Mucosa of descending colon (tissue), 3 donors: ENCODE measurements around the gene PARD3B. TPM values are rescaled to one million over a fixed set of nuclear protein-coding genes. Genes with fewer than 3 reads are reported as not detected.

Experiments
- ATAC-seq: fragments of 200-7000 bp; cut with Tn5 transposase; one replicate; pipeline ENCODE4 v1.9.1; 2020; ENCODE audit warnings: mild to moderate bottlenecking, moderate library complexity
- DNase-seq, 3 donors: peaks; one replicate each; pipeline ENCODE4 v3.0.0-alpha.2; 2020
- H3K36me3 ChIP-seq: fragments of 200-600 bp; one replicate; pipeline ENCODE4 v1.8.0; 2021; ENCODE audit warnings: low read depth, mild to moderate bottlenecking
- H3K4me1 ChIP-seq: fragments of 200-600 bp; one replicate; pipeline ENCODE4 v1.8.0; 2021; ENCODE audit warnings: low read depth, mild to moderate bottlenecking
- H3K4me3 ChIP-seq: fragments of 200-600 bp; one replicate; pipeline ENCODE4 v1.8.0; 2021; ENCODE audit warnings: mild to moderate bottlenecking
- H3K9me3 ChIP-seq: fragments of 200-600 bp; one replicate; pipeline ENCODE4 v1.8.0; 2021; ENCODE audit warnings: mild to moderate bottlenecking
- intact Hi-C, 2 donors: fragments of 100-400 bp; cut with DNase I in 1 of 2; cut with micrococcal nuclease in 1 of 2; formaldehyde crosslinking; loops; one replicate each; pipeline versions ENCODE4 v1.11.0 to v1.11.1; 2022; cut with DNase I, micrococcal nuclease
- total RNA-seq, 3 donors: library from RNA; stranded (reverse); fragmentation: NEBNext Ultra II Directional in 2 of 3; extraction: Animal tissue kit (Norgen Biotek cat#: 25700) in 2 of 3; gene quantifications; one replicate each; pipeline versions ENCODE4 v1.2.1 to v1.2.4, GENCODE V29; 2021 to 2023
- TF ChIP-seq, protein P1 (sequence below): fragments of 200-600 bp; IDR thresholded peaks from one replicate; pipeline ENCODE4 v1.8.0; 2022; ENCODE audit warnings: antibody characterized with exemption, mild to moderate bottlenecking
- donor health status: DM: no; HTN: no; CAD: no; lungs with moderate emphysema.
- donor health status: DM: no; HTN: no; CAD: no.
- donor health status: DM: no; HTN: yes; CAD: no.

The PARD3B gene
- total RNA-seq, 3 donors from 2014 or later = 21.1 to 56.8 (median 44.0) TPM

DNA sequence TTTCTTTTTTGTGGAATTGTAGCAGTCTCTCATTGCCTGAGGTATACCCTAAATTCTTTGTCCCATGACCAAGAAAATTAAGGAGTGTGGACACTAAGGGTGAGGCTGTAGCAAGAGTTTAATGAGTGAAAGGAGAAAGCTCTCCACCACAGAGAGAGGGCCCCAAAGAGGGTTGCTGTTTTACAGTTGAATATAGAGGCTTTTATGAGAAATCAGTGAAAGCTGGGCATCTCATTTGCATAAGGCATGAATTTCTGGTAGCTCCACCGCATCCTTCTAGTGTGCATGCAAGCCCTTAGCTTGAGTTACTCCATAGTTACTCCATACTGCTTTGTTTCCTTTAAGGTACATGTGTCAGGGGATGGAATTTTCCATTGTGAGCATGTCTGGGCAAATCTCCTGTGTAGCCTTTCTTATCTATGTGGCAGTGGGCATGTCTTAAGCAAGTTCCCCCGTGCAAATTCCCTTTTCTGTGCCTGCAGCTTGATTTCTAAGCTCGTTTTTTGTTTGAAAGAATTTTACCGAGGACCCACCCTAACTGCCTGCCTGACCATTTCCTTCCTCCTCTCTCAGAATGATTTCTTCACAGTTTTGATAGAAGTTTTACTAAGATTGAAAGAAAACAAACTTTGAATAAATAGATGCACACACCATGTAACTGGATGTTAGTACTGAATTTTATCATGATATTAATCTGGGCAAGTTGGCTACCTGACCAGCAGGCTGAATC, 218.9 kb downstream of the PARD3B start:
- no peak for ATAC-seq

DNA sequence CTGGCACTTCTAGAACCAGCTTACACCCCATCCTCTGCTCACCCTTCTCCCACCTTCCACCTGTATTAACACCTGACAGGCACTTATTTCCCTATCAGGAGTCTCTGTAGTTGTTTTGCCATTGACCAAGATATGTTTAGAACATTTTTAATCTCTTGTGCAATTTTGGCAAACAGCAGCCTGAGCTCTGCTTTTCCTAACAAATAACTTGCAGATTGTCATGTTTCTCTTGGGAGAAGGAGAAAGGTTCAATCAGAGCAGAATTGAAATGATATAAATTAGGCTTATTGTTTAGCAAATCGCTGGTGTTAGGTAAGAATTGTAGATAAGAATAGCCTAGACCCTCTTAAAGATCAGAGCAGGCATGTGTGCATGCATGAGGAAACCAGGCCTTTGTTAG, 225.5 kb downstream of the PARD3B start:
- H3K4me1 ChIP-seq = no peaks in the 10 kb centered on the region
- no peaks in the 10 kb centered on the region for H3K36me3 ChIP-seq
- TF ChIP-seq, protein P1, sequence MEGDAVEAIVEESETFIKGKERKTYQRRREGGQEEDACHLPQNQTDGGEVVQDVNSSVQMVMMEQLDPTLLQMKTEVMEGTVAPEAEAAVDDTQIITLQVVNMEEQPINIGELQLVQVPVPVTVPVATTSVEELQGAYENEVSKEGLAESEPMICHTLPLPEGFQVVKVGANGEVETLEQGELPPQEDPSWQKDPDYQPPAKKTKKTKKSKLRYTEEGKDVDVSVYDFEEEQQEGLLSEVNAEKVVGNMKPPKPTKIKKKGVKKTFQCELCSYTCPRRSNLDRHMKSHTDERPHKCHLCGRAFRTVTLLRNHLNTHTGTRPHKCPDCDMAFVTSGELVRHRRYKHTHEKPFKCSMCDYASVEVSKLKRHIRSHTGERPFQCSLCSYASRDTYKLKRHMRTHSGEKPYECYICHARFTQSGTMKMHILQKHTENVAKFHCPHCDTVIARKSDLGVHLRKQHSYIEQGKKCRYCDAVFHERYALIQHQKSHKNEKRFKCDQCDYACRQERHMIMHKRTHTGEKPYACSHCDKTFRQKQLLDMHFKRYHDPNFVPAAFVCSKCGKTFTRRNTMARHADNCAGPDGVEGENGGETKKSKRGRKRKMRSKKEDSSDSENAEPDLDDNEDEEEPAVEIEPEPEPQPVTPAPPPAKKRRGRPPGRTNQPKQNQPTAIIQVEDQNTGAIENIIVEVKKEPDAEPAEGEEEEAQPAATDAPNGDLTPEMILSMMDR = no peak
- ATAC-seq = no peak
- no peak for DNase-seq
- H3K9me3 ChIP-seq = no peaks in the 10 kb centered on the region
- H3K4me3 ChIP-seq = no peak overlapping the region
- intact Hi-C loops = no loop called here

More for the DNA sequence above, 218.9 kb downstream of the PARD3B start:
- Histone ChIP-seq H3K4me1 (no peaks in the 10 kb centered on the region), H3K4me3 (no peak overlapping the region), H3K9me3 (peaks cover 16% of the 10 kb centered on the region), H3K36me3 (no peaks in the 10 kb centered on the region)
- TF ChIP-seq, protein P1 = no peak
- intact Hi-C loops = no loop called here
- DNase-seq = no peak

DNA sequence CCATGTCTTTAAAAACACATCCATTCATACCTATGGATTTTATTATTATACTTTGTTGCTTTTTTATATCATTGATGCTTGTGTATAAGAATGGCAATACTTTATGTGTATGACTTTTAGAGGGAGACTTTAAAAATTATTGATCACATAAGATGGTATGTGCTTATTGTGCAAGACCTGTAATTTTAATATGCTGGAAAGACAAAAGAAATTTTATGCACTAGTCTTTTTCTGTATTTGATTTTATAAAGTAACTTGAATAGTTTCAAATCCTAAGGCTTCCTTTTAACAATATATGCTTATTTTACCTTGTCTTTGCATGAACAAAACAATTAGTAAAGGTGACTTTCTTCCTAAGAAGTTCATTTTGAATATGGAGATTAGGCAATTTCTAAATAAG, 226.4 kb downstream of the PARD3B start:
- ATAC-seq = no peak
- TF ChIP-seq, protein P1 = no peak
- Histone ChIP-seq H3K4me3 (no peak overlapping the region), H3K36me3 (no peaks in the 10 kb centered on the region), H3K9me3 (no peaks in the 10 kb centered on the region), H3K4me1 (no peaks in the 10 kb centered on the region)
- intact Hi-C loops = no loop called here
- DNase-seq = no peak

DNA sequence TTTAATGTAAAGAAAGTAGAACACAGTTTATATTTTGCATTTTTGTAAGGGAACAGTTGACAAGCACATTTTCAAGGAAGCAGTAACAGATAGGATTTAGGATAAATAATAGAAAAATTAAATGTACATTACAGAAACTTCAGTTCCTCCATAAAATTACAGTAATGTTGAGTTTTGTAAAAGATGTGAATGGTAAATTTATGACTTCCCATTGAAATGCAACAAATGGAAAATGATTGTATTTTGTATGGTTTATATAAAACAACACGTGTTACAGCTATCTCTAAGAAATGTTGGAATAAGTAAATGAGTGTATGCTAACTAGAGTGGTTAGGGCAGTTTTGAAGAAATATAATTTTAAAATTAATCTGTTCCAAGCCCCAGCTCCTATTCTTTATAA, 227.3 kb downstream of the PARD3B start:
- TF ChIP-seq, protein P1 = no peak
- Histone ChIP-seq H3K4me3 (no peak overlapping the region), H3K36me3 (no peaks in the 10 kb centered on the region), H3K4me1 (no peaks in the 10 kb centered on the region), H3K9me3 (no peaks in the 10 kb centered on the region)
- ATAC-seq (no peak), DNase-seq (no peak)
- intact Hi-C loops = no loop called here

DNA sequence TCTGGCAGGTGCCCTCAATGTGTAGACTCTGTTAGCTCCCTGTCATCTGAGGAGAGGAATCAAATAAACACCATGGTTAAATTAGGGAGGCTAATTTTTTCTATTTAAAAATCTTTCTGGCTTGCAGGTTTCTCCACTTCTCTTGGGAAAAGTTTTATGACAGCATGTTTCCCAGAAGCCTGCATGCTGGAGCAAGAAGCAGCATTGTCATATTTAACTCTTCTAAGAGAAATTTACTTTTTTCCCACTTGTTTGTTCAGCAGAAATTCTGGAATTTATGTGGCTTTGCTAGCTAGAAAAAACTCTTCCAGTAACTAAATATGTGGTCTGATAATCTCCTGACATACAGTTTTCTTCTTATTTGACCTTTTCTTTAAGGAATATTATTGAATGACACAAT, 230.5 kb downstream of the PARD3B start:
- no peaks in the 10 kb centered on the region for H3K9me3 ChIP-seq
- H3K4me3 ChIP-seq = no peak overlapping the region
- H3K4me1 ChIP-seq = no peaks in the 10 kb centered on the region
- intact Hi-C loops = no loop called here
- no peak for DNase-seq
- ATAC-seq = no peak
- no peaks in the 10 kb centered on the region for H3K36me3 ChIP-seq
- TF ChIP-seq, protein P1 = no peak
